Activated naive CD4-positive, alpha-beta T cell (primary cell): ENCODE results near the gene TET2.

Experiments
- DNase-seq, 4 experiments: peaks; one replicate each; lab custom pipeline; 2025; lab: John Stamatoyannopoulos, UW

The TET2 gene

GRCh38 chr4:105236202-105236915 is 89.7 kb downstream of the TET2 start:
- no peak for DNase-seq

- no peak for DNase-seq
These were observed 90.2 kb downstream of the TET2 start for GRCh38 chr4:105236916-105237311.

- DNase-seq = no peak
These were observed 93.4 kb downstream of the TET2 start for GRCh38 chr4:105240037-105240436.

GRCh38 chr4:105241451-105241850 is 94.8 kb downstream of the TET2 start:
- no peak for DNase-seq

- no peak for DNase-seq
These were observed 96.8 kb downstream of the TET2 start for GRCh38 chr4:105243446-105243845.

GRCh38 chr4:105246712-105247111 is 100.0 kb downstream of the TET2 start:
- DNase-seq = no peak

- DNase-seq = no peak
These were observed 101.9 kb downstream of the TET2 start for GRCh38 chr4:105248613-105249012.

GRCh38 chr4:105257817-105258495 is 111.3 kb downstream of the TET2 start:
- DNase-seq = no peak

GRCh38 chr4:105265689-105266088 is 119.0 kb downstream of the TET2 start:
- DNase-seq = no peak

- no peak for DNase-seq
These were observed 120.6 kb downstream of the TET2 start for GRCh38 chr4:105267280-105267679.

GRCh38 chr4:105272002-105272401 is 125.3 kb downstream of the TET2 start:
- DNase-seq = no peak

GRCh38 chr4:105273230-105273629 is 126.6 kb downstream of the TET2 start:
- no peak for DNase-seq

- no peak for DNase-seq
These were observed 127.4 kb downstream of the TET2 start for GRCh38 chr4:105274090-105274489.

- DNase-seq = no peak
These were observed 127.8 kb downstream of the TET2 start for GRCh38 chr4:105274504-105274903.

- DNase-seq = no peak
These were observed 129.9 kb downstream of the TET2 start for GRCh38 chr4:105276361-105277104.

GRCh38 chr4:105277702-105278101 is 131.0 kb downstream of the TET2 start:
- no peak for DNase-seq

- no peak for DNase-seq
These were observed 132.6 kb downstream of the TET2 start for GRCh38 chr4:105279314-105279713.

GRCh38 chr4:105280338-105281123 is 133.9 kb downstream of the TET2 start:
- DNase-seq = no peak

GRCh38 chr4:105281124-105281415 is 134.4 kb downstream of the TET2 start:
- DNase-seq = no peak

GRCh38 chr4:105282489-105282888 is 135.8 kb downstream of the TET2 start:
- no peak for DNase-seq

- no peak for DNase-seq
These were observed 136.8 kb downstream of the TET2 start for GRCh38 chr4:105283501-105283900.

- DNase-seq = no peak
These were observed 141.4 kb downstream of the TET2 start for GRCh38 chr4:105288121-105288520.
